ENCODE data around the gene UCN2. TPM values are rescaled to one million over a fixed set of nuclear protein-coding genes. Genes with fewer than 3 reads are reported as not detected.

The UCN2 gene
- total RNA-seq, 1 experiment from 2014 or later = 1.8 TPM

DNA sequence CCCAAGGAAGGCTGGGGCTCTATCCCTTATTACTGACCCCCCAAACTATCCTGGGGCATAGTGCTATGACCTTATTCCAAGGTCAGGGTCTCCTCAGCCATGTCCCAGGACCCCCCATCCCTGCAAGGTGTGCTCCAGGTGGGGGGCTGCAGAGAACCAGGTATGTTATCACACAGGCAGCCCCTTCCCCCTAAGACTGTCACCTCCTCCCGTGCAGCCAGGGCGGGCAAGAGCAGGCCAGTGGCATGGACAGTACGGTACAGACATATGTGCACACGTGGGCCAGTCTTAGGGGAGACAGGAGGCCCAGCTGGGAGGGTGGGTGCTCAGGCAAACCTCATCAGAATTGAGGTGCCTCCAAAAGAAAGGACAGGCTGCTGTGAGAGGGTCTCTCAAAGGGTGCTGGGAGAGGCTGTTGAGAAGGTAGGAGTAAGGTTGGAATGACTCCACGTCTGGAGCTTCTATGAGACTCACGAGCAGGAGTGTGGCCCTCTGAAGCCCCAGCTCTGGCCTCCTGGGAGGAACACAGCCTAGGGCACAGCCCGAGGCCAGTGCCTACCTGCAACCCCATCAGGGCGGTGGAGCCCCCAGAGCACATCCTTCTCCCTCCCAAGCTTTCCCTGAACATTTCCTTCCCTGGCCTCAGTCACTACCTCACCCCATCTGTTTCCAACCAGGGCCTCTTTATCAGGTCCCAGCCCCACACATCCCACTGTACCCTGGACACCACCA lies 33.3 kb upstream of the UCN2 start:
- no peaks in the 10 kb centered on the region for H3K36me3 ChIP-seq (ENCODE audit: control insufficient read depth, insufficient read depth, low read length)
- TF ChIP-seq SIN3A (IDR thresholded peaks at IDR 0.05; ENCODE audit: borderline replicate concordance, insufficient read depth, low read depth, low read length) (no peak), TCF7L2 (IDR thresholded peaks at IDR 0.05; ENCODE audit: low read depth, low read length) (no peak)
- H3K4me3 ChIP-seq (ENCODE audit: low read depth in 2 of 2, low read length in 2 of 2) = no peak overlapping the region
- intact Hi-C loops (cut with micrococcal nuclease; ENCODE audit: unreplicated experiment) (no loop called here), in situ Hi-C loops (cut with HindIII; ENCODE audit: low pct_unique_long_range_greater_than_20kb, low sequenced_read_pairs) (no loop called here)
- H3K27ac ChIP-seq (ENCODE audit: low read length) = no peak overlapping the region
- ChIA-PET CTCF (no interaction called here), POLR2A (no interaction called here)
- ATAC-seq (no peak), DNase-seq (ENCODE audit: low read depth, low spot score) (no peak)
- no peaks in the 10 kb centered on the region for H3K27me3 ChIP-seq (ENCODE audit: control insufficient read depth, insufficient read depth, low read length)
- H3K9me3 ChIP-seq (ENCODE audit: control insufficient read depth, insufficient read depth, low read depth, low read length) = no peaks in the 10 kb centered on the region
- BruUV-seq (replicated peaks) = no TSS peak
- peaks cover 34% of the 10 kb centered on the region for H3K4me1 ChIP-seq (ENCODE audit: control insufficient read depth, insufficient read depth, low read length)

- DNase-seq (ENCODE audit: low read depth, low spot score) = no peak
- Histone ChIP-seq H3K27me3 (ENCODE audit: control insufficient read depth, insufficient read depth, low read length) (no peaks in the 10 kb centered on the region), H3K9me3 (ENCODE audit: control insufficient read depth, insufficient read depth, low read depth, low read length) (no peaks in the 10 kb centered on the region), H3K4me1 (ENCODE audit: control insufficient read depth, insufficient read depth, low read length) (peaks cover 34% of the 10 kb centered on the region), H3K36me3 (ENCODE audit: control insufficient read depth, insufficient read depth, low read length) (no peaks in the 10 kb centered on the region), H3K27ac (ENCODE audit: low read length) (peak overlapping the region; percentile 54), H3K4me3 (ENCODE audit: low read depth in 2 of 2, low read length in 2 of 2) (no peak overlapping the region)
- intact Hi-C loops (cut with micrococcal nuclease; ENCODE audit: unreplicated experiment) (no loop called here), in situ Hi-C loops (cut with HindIII; ENCODE audit: low pct_unique_long_range_greater_than_20kb, low sequenced_read_pairs) (no loop called here)
- ChIA-PET CTCF (no interaction called here), POLR2A (no interaction called here)
- peak; percentile 28 for ATAC-seq
- TF ChIP-seq SIN3A (IDR thresholded peaks at IDR 0.05; ENCODE audit: borderline replicate concordance, insufficient read depth, low read depth, low read length) (no peak), CTCF (IDR thresholded peaks at IDR 0.05) (no peak)
- TF ChIP-seq, protein P1, sequence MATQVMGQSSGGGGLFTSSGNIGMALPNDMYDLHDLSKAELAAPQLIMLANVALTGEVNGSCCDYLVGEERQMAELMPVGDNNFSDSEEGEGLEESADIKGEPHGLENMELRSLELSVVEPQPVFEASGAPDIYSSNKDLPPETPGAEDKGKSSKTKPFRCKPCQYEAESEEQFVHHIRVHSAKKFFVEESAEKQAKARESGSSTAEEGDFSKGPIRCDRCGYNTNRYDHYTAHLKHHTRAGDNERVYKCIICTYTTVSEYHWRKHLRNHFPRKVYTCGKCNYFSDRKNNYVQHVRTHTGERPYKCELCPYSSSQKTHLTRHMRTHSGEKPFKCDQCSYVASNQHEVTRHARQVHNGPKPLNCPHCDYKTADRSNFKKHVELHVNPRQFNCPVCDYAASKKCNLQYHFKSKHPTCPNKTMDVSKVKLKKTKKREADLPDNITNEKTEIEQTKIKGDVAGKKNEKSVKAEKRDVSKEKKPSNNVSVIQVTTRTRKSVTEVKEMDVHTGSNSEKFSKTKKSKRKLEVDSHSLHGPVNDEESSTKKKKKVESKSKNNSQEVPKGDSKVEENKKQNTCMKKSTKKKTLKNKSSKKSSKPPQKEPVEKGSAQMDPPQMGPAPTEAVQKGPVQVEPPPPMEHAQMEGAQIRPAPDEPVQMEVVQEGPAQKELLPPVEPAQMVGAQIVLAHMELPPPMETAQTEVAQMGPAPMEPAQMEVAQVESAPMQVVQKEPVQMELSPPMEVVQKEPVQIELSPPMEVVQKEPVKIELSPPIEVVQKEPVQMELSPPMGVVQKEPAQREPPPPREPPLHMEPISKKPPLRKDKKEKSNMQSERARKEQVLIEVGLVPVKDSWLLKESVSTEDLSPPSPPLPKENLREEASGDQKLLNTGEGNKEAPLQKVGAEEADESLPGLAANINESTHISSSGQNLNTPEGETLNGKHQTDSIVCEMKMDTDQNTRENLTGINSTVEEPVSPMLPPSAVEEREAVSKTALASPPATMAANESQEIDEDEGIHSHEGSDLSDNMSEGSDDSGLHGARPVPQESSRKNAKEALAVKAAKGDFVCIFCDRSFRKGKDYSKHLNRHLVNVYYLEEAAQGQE (IDR thresholded peaks at IDR 0.05; ENCODE audit: insufficient read depth in 1 of 2, low read depth in 2 of 2, low read length in 1 of 2) = no peak
- no TSS peak for BruUV-seq (replicated peaks)
These were observed 32.6 kb upstream of the UCN2 start for GRCh38 chr3:48596157-48596556.

DNA sequence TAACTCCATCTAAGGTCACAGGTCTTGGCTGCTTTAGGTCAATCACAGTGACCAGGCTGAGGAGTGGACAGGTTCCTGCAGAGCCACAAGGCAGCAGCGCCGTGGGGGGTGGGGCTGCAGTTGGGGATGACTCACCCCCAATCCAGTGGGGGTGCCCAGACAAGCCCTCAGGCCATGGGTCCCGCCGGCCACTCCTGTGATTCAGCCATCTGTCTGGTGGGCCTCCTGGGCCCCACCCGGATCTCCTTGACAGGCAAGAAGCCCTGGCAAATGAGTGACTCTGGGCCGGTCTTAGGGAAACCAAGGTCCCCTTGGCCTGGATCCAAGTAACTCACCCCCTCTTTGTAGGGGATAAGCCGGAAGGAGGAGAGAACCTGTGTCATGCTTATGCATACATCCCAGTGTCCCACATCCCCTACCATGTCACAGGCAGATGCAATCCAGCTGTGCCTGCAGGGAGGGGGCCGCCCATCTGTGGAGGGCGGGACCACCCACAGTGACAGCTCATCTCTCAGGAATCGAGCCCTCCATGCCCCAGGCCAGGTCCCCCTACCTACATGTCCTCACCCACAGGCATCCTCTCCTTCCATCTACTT lies 32.0 kb upstream of the UCN2 start:
- H3K27ac ChIP-seq (ENCODE audit: low read length) = peak overlapping the region; percentile 54
- no TSS peak for BruUV-seq (replicated peaks)
- ATAC-seq (peak; percentile 57), DNase-seq (ENCODE audit: low read depth, low spot score) (no peak)
- peak overlapping the region in 1 of 2 experiments; percentile 43; a peak in 2 of 4 replicates for H3K4me3 ChIP-seq (ENCODE audit: low read depth in 2 of 2, low read length in 2 of 2)
- in situ Hi-C loops (cut with HindIII; ENCODE audit: low pct_unique_long_range_greater_than_20kb, low sequenced_read_pairs) = no loop called here
- ChIA-PET POLR2A (no interaction called here), CTCF (no interaction called here)
- TF ChIP-seq TCF7L2 (IDR thresholded peaks at IDR 0.05; ENCODE audit: low read depth, low read length) = no peak
- TF ChIP-seq CTCF (IDR thresholded peaks at IDR 0.05) = no peak
- TF ChIP-seq POLR2AphosphoS5 (IDR thresholded peaks at IDR 0.05; ENCODE audit: low read depth, low read length) = no peak
- TF ChIP-seq, protein P1 (IDR thresholded peaks at IDR 0.05; ENCODE audit: insufficient read depth in 1 of 2, low read depth in 2 of 2, low read length in 1 of 2) = no peak
- TF ChIP-seq SIN3A (IDR thresholded peaks at IDR 0.05; ENCODE audit: borderline replicate concordance, insufficient read depth, low read depth, low read length) = no peak
- H3K4me1 ChIP-seq (ENCODE audit: control insufficient read depth, insufficient read depth, low read length) = peaks cover 34% of the 10 kb centered on the region
- H3K27me3 ChIP-seq (ENCODE audit: control insufficient read depth, insufficient read depth, low read length) = no peaks in the 10 kb centered on the region
- intact Hi-C loops (cut with micrococcal nuclease; ENCODE audit: unreplicated experiment) = no loop called here
- H3K36me3 ChIP-seq (ENCODE audit: control insufficient read depth, insufficient read depth, low read length) = no peaks in the 10 kb centered on the region
- no peaks in the 10 kb centered on the region for H3K9me3 ChIP-seq (ENCODE audit: control insufficient read depth, insufficient read depth, low read depth, low read length)
